ENCODE results near the gene ZDHHC4.

Gene ZDHHC4

GRCh38 chr7:6606866-6607583 lies 29.8 kb downstream of the ZDHHC4 start:
- no peak for DNase-seq (ENCODE audit: low spot score)

- DNase-seq (ENCODE audit: low spot score), result no peak
Observed at GRCh38 chr7:6607651-6608051, 30.4 kb downstream of the ZDHHC4 start.

- no peak for DNase-seq (ENCODE audit: low spot score)
Observed at GRCh38 chr7:6608081-6608480, 30.8 kb downstream of the ZDHHC4 start.

DNA sequence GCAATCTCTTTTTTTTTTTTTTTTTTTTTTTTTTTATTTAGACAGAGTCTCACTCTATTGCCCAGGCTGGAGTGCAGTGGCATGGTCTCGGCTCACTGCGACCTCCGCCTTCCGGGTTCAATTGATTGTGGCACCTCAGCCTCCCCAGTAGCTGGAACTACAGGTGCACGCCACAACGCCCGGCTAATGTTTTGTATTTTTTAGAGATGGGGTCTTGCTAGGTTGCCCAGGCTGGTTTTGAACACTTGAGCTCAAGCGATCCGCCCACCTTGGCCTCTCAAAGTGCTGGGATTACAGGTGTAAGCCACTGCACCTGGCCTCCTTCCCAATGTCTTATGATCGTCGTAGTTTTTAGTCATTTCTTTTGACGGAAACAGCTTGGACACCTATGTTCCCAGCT lies 31.5 kb downstream of the ZDHHC4 start:
- DNase-seq (ENCODE audit: low spot score), result no peak

- no peak for DNase-seq (ENCODE audit: low spot score)
Observed at GRCh38 chr7:6612819-6613218, 35.6 kb downstream of the ZDHHC4 start.

DNA sequence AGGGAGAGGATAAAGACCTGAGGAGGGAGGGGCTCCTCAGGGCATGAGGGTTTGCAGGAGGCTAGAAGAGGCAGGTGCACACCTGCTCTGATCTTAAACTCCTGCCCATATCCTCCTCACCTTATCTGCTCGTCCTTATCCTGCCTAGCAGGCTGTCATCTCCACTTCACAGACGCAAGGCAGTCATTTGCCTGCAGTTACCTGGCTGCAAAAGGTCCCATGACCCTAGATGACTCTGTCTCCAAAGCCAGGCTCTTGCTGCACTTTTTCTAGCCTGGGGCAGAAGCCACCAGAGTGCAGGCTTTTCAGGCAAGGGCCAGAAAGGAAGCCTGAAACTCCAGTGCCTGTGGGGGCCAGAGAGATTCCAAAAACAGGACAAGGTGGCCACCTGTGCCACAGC lies 36.5 kb downstream of the ZDHHC4 start:
- DNase-seq (ENCODE audit: low spot score), result no peak

DNA sequence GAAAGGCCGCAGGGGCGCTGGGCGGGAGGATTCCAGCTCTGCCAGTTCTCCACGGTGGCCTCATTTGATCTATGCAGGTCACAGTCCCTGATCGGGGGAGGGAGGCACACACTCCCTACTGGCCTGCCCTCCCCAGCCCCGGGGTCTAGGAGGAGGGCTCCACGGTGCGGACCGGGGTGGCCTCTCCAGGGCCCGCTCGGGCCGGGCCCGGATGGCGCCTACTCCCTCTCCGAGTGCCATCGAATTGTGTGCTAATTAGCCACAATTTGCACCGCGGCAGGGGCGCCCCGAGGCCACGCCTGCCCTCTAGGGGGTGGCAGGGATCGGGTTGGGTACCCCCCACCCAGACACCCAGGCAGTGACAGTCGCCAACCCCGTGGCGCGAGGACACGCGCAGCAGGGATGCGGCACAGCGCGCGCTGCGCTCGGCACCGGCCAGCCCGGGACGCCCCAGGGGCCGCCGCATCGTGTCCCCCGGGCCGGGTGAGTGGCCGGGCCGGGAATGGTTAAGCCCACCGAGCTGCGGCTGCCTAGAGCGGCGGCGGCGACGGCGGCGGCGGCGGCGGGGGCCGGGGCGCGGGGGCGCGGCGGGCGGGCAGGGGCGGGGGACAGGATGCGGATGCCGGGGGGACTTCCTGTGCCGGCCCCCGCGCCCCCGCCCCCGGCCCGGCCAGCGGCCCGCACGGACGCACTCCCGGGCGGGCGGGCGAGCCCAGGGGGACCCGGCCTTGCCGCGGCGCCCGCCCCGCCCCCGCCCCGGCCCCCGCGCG lies 37.9 kb downstream of the ZDHHC4 start, which contains the start of gene ZNF853:
TSS of gene ZNF853 (plus strand) at position 658 of the 770 bp plus-strand sequence. CDS start 565 bp downstream, outside the sequence.
- DNase-seq (ENCODE audit: low spot score), result no peak

GRCh38 chr7:6615723-6616555 lies 38.7 kb downstream of the ZDHHC4 start:
- DNase-seq (ENCODE audit: low spot score), result peak; percentile 40

DNA sequence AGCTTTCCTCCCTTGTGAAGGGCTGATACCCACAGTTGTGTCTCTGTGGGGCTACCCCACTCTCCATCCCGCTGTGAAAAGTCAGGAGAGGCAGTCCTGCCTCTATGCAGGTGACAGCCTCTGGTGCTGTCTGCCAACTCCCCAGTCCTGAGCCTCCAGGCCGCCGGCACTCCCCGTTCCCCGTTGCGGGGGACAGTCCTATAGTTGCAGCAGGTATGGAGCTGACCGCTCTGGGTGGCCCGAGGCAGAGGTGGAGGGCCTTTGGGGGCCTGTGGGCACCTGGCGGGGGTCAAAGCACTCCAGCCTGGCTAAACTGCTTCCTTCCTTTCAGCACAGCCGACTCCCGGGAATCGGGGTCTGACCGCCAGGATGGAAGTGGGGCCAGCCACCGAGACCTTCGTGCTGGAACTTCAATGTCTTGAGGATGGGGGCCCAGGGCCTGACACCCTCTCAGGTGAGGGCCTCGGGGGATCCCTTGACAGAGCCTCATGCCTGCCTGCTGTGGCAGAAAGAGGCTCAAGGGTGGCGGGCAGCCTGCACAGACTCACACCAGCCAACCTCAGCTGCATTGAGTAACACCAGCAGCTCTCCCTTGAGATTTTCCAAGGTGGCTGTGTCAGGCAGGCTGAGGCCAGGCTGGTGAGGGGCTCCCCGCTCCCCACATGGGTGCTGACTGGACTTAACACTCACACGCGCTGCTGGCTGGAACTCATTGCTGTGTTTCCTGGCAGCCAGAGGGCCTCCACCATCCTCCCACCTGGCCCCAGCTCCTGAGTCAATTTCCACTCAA lies 39.8 kb downstream of the ZDHHC4 start:
- DNase-seq (ENCODE audit: low spot score), result no peak

DNA sequence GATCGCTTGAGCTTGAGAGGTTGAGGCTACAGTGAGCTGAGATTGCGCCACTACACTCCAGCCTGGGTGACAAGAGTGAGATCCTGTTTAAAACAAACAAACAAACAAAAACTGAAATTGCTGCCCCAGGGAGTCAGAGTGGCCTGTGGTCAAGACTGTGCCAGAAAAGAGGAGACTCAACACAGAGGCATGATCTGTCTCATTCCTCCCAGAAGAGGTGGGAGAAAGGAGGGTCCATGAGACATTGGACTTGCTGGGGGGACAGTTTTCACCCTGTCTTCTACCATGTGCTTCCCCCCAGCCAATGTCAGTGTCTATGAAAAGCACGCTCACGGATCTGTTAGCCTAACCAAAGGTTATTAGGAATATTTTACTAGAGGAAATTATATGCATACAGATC lies 41.4 kb downstream of the ZDHHC4 start:
- DNase-seq (ENCODE audit: low spot score), result no peak

- DNase-seq (ENCODE audit: low spot score), result no peak
Observed at GRCh38 chr7:6619961-6620360, 42.7 kb downstream of the ZDHHC4 start.

- no peak for DNase-seq (ENCODE audit: low spot score)
Observed at GRCh38 chr7:6621195-6622133, 44.2 kb downstream of the ZDHHC4 start.

DNA sequence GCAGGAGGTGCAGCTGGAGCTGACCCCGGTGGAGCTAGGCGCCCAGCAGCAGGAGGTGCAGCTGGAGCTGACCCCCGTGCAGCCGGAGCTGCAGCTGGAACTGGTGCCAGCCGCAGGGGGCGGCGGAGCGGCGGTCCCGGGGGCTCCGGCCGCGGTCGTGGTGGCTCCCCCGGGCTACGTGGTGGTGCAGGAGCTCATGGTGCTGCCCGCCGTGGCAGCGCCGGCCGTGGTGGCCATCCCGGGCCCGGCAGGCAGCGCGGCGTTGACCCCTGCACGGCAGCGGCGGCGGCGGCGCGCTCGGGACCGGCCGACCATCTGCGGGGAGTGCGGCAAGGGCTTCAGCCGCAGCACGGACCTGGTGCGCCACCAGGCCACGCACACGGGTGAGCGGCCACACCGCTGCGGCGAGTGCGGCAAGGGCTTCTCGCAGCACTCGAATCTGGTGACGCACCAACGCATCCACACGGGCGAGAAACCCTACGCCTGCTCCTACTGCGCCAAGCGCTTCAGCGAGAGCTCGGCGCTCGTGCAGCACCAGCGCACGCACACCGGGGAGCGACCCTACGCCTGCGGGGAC lies 45.0 kb downstream of the ZDHHC4 start:
- no peak for DNase-seq (ENCODE audit: low spot score)

DNA sequence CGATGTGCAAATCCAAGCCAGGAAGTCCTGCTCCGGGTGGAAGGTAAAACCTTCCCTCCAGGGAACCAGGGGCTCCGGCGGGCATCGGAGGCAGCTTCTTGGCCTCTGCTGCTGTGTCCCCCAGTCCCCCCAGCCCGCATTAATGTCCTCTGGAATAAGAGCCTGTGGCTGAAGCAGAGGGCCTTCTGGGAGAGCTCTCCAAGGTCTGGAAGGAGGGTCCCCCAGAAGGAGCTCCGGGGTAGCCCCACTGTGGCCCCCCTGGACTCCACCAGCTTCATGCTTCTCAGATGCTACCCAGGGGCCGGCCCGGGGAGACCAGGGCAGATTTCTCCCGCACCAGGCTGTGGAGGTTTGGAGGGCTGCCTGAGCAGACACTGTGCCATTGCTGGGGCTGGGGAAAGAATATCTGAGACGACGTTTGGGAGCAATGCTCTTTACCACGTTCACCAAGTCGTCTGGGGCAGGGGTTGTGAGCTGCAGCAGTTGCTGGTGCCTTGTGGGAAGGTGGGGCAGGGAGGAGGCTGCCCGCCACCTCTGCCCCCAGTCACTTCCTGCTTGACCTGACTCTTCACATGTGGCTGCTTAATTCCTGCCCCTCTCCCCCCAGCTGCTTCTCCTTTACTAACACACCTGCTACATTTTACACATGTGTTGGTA lies 46.5 kb downstream of the ZDHHC4 start:
- no peak for DNase-seq (ENCODE audit: low spot score)

- no peak for DNase-seq (ENCODE audit: low spot score)
Observed at GRCh38 chr7:6624246-6624611, 47.0 kb downstream of the ZDHHC4 start.

GRCh38 chr7:6628045-6628444 lies 50.8 kb downstream of the ZDHHC4 start:
- no peak for DNase-seq (ENCODE audit: low spot score)

DNA sequence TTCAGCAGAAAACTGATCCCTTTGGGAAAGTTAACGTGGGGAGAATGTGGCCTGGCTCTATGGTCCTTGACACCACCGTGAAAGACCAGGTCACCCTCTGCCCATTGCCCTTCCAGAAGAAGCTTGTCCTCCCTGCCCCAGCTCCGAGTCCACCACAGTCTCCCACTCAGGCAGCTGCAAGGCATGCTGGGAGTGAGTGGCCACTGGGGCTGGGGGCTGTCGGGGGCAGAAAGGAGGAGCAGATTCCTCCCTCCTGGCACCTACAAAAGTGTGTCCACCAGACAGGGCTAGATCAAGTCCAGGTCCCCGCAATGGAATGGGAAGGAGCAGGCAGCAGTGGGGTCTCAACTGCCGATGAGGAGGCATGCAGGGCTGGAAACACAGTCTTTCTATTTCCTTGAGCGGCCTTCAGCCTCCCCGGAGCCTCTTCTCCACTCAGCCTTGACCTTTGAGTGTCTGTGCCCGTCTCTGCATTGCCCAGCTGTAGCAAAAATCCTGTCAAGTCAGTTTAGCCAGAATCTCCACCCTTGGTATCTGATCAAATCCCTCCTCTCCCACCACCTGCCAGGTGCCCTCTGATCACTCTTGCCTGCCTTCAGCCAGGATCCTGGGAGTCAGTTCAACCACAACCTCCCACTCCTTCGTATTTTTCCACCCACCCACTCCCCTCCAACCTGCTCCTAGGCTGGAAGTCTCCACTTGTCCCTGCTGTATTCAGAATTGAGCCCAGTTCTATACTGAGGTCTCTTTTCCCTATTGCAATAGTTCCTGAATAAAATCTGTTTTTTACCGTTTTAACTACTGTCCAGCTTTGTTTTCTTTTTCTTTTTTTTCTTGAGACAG lies 53.0 kb downstream of the ZDHHC4 start:
- no peak for DNase-seq (ENCODE audit: low spot score)

DNA sequence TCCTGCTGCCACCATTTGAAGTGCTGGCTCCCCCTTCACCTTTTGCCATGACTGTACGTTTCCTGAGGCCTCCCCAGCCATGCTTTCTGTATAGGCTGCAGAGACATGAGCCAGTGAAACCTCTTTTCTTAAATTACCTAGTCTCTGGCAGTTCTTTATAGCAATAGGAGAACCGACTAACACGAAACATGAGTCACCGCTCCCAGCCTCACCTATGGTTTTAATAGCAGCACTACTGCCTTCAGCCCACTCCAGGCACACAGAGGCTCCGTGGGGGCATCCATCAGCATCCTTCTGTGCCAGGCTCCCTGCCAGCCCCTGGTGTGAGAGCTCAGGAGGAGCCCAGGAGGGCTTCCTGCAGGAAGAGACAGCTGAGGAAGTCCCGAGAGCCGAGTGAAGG lies 54.4 kb downstream of the ZDHHC4 start:
- no peak for DNase-seq (ENCODE audit: low spot score)

DNA sequence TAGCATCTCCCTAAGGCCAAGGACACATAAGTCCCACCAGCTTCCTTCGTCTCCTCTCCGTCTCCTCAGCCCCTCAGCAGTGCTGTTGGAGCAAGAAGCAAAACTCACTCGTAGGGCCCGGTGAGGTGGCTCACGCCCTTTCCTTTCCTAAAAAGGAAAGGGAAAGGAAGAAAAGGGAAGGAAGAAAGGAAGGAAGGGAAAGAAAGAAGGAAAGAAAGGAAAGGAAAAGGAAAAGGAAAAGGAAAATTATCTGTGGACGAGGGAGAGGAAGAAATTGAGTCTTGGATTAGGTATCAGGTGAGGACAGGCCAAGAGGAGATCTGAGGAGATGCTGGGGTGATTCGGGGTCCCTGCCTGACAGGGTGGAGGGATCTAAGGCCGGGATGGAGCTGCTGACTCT lies 56.8 kb downstream of the ZDHHC4 start:
- DNase-seq (ENCODE audit: low spot score), result no peak

Measured in SW480 (cell line).